ENCODE data around the gene VTI1B.
A peak's percentile ranks its signal among the peaks of the same experiment; 100 is the strongest.
"Not testable (repeated sequence)": the region's sequence is repeated elsewhere in the genome, so short reads cannot be mapped to it uniquely, and the experiment has no call there.

Gene VTI1B

DNA sequence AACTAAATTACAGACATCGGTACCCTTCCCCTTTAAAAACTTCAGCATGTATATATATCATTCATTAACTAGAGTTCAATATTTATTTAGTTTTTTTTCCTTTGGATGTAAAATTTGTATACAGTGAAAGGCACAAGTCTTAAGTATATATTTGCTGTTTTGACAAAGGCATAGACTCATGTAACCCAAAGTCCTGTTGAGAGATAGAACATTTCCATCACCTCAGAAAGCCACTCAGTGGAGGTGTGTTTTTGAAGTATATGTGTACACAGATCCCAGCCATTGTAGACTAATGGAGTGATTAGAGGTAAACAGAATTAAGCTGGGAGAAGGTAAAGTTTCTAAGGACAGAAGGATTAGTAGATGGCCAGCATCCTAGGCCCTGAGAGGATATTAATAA lies 42.6 kb upstream of the VTI1B start:
- DNase-seq (ENCODE audit: low read depth): no peak
- no peak overlapping the region for H3K4me3 ChIP-seq (ENCODE audit: low read depth, low read length)

DNA sequence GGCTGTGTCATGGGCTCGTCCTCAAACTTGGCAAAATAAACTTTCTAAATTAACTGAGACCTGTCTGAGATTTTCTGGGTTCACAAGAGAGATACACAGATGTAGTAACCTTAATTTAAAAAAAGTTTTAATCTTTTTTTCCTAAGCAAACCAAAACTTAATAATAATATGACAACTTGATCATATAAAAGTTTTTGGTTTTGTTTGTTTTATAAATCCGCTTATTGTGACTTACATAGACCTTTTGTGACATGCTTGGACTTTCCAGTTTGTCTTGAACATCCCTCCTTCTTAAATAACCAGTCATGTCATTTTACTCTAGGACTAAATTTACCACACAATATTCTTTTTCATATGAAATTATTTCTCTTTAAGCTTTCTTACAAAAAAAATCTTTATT lies 35.8 kb upstream of the VTI1B start:
- TF ChIP-seq MYC (IDR thresholded peaks at IDR 0.05; ENCODE audit: low read depth, low read length) (no peak), POLR2A (IDR thresholded peaks at IDR 0.05; ENCODE audit: extremely low read depth, insufficient read length) (no peak)
- TF ChIP-seq, protein P1, sequence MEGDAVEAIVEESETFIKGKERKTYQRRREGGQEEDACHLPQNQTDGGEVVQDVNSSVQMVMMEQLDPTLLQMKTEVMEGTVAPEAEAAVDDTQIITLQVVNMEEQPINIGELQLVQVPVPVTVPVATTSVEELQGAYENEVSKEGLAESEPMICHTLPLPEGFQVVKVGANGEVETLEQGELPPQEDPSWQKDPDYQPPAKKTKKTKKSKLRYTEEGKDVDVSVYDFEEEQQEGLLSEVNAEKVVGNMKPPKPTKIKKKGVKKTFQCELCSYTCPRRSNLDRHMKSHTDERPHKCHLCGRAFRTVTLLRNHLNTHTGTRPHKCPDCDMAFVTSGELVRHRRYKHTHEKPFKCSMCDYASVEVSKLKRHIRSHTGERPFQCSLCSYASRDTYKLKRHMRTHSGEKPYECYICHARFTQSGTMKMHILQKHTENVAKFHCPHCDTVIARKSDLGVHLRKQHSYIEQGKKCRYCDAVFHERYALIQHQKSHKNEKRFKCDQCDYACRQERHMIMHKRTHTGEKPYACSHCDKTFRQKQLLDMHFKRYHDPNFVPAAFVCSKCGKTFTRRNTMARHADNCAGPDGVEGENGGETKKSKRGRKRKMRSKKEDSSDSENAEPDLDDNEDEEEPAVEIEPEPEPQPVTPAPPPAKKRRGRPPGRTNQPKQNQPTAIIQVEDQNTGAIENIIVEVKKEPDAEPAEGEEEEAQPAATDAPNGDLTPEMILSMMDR (IDR thresholded peaks at IDR 0.05; ENCODE audit: low read depth, low read length): no peak
- TF ChIP-seq, protein P2, sequence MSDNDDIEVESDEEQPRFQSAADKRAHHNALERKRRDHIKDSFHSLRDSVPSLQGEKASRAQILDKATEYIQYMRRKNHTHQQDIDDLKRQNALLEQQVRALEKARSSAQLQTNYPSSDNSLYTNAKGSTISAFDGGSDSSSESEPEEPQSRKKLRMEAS (IDR thresholded peaks at IDR 0.05; ENCODE audit: low read depth, low read length): no peak
- no peak overlapping the region for H3K4me3 ChIP-seq (ENCODE audit: low read depth, low read length)
- DNase-seq (ENCODE audit: low read depth): peak; percentile 35

More for the DNA sequence above, 42.6 kb upstream of the VTI1B start:
- TF ChIP-seq, protein P1 (IDR thresholded peaks at IDR 0.05; ENCODE audit: low read depth, low read length): no peak
- TF ChIP-seq MYC (IDR thresholded peaks at IDR 0.05; ENCODE audit: low read depth, low read length) (no peak), POLR2A (IDR thresholded peaks at IDR 0.05; ENCODE audit: extremely low read depth, insufficient read length) (no peak)
- TF ChIP-seq, protein P2 (IDR thresholded peaks at IDR 0.05; ENCODE audit: low read depth, low read length): no peak

DNA sequence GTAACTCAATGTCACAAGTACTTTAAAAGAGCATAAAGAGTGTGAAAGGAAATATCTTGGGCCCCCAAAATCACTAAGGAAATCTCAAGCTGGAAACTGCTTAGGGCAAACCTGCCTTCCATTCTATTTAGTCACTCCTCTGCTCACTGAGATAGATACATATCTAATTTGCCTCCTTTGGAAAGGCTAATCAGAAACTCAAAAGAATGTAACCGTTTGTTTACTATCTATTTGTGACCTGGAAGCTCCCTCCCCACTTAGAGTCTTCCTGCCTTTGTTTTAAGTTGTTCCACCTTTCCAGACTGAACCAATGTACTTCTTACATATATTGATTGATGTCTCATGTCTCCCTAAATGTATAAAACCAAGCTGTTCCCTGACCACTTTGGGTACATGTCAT lies 35.4 kb upstream of the VTI1B start:
- DNase-seq (ENCODE audit: low read depth); H3K4me3 ChIP-seq (ENCODE audit: low read depth, low read length): not testable (repeated sequence)

DNA sequence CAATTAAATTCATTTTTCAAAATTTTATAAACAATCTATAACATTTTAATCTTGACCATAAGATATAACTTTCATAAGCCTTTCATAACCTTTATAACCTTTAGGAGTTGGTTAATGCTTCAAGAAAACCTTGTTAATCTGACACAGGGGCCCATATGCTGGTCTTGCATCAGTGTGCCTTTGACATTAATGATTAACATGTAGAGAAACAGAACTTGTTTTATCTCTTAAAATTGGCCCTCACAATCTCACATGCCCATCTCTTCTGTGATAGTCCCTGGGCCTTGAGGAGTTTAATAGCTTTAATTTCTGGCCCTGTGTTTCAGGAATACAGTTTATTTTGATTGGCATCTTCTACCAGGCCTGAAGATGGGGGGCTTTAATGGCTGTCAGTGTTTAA lies 34.9 kb upstream of the VTI1B start:
- DNase-seq (ENCODE audit: low read depth): not testable (repeated sequence)

DNA sequence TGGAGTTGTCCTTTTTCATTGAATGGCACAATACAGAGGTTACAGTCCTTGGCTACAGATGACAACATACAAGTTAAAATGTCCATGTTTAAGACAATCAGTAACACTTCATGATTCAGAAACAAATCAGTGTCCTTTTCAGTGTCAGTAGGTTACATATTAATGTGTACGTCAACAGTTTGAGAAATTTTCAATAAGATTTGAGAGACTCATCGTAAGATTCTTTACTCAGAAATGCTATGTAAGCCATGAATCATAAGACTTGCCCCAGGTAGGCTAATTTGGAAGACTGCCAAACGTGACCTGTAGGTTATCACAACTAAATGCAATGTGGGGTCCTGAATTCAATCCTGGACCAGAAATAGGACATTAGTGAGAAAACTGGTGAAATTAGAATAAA lies 30.8 kb upstream of the VTI1B start:
- no peak for DNase-seq (ENCODE audit: low read depth)
- TF ChIP-seq POLR2A (IDR thresholded peaks at IDR 0.05; ENCODE audit: extremely low read depth, insufficient read length) (no peak), MYC (IDR thresholded peaks at IDR 0.05; ENCODE audit: low read depth, low read length) (no peak)
- TF ChIP-seq, protein P2 (IDR thresholded peaks at IDR 0.05; ENCODE audit: low read depth, low read length): no peak
- TF ChIP-seq, protein P1 (IDR thresholded peaks at IDR 0.05; ENCODE audit: low read depth, low read length): no peak
- H3K4me3 ChIP-seq (ENCODE audit: low read depth, low read length): no peak overlapping the region

More for the DNA sequence above, 34.9 kb upstream of the VTI1B start:
- H3K4me3 ChIP-seq (ENCODE audit: low read depth, low read length): not testable (repeated sequence)

DNA sequence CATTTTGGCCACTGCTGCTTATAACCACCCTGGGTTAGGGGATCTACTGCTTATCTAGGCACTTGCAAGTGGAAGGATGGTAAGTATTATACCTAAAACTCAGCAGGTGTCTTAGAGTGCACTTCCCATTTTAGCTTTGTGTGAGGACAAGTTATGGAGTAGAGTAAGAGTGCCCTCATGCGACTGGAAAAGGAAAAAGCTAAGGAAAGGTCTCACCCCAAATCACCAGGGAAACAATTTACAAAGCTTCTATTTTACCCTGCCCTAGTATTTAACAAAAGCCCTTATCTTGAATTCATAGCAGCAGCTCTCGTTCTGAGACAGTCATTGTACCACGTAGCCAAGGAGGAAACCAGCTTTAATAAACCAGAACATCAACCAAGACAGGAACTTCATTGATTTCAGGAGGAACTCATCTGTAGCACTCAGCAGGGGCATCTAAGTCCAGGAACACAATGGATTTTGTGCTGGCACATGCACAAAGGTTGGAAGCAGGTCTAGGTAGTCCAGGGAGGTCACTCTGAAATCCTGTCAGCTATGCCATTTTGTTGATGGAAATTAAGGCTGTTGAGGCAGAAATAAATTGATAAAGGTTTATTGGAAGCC lies 30.2 kb upstream of the VTI1B start:
- DNase-seq (ENCODE audit: low read depth): peak; percentile 77
- no peak overlapping the region for H3K4me3 ChIP-seq (ENCODE audit: low read depth, low read length)
- TF ChIP-seq POLR2A (IDR thresholded peaks at IDR 0.05; ENCODE audit: extremely low read depth, insufficient read length) (no peak), MYC (IDR thresholded peaks at IDR 0.05; ENCODE audit: low read depth, low read length) (no peak)
- TF ChIP-seq, protein P2 (IDR thresholded peaks at IDR 0.05; ENCODE audit: low read depth, low read length): no peak
- TF ChIP-seq, protein P1 (IDR thresholded peaks at IDR 0.05; ENCODE audit: low read depth, low read length): peak; percentile 72

DNA sequence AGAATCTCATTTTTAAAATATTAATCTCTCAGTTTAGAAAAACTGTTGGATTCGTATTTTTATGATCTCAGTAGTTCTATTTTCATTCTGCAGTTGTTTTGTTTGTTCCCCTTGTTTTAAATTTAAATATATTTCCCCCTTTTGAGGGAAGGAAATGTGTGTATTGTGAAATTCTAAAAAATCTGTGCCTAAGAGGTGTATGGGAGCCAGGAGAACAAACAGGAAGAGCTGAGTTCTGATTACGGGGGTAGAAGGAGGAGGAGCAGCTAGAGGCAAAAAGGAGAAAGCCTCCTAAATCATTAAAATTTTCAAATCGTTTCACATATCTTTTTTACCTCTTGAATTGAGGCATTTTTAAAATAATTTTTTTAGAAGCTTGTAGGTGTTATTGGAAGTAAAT lies 29.6 kb upstream of the VTI1B start:
- DNase-seq (ENCODE audit: low read depth): no peak
- TF ChIP-seq MYC (IDR thresholded peaks at IDR 0.05; ENCODE audit: low read depth, low read length): no peak
- no peak overlapping the region for H3K4me3 ChIP-seq (ENCODE audit: low read depth, low read length)

DNA sequence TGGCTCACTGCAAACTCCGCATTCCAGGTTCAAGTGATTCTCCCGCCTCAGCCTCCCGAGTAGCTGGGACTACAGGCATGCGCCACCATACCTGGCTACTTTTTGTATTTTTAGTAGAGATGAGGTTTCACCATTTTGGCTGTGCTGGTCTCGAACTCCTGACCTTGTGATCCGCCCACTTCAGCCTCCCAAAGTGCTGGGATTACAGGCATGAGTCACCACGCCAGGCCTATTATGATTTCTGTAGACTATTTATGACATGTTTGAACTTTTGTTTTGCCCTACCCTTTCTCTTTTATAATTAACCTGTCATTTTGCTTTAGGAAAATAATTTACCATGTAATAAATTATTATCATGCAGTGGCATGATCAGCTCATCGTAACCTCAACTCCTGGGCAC lies 27.1 kb upstream of the VTI1B start, which contains the start of gene RDH12:
TSS of gene RDH12 (plus strand) at position 395 of the 400 bp plus-strand sequence. CDS start 20,757 bp downstream, outside the sequence.
- not testable (repeated sequence) for H3K4me3 ChIP-seq (ENCODE audit: low read depth, low read length); DNase-seq (ENCODE audit: low read depth)
